Vagina (tissue), 2 donors: ENCODE measurements around the gene TCN2.

Source experiments
- POLR2AphosphoS5 ChIP-seq, 2 donors: sonication (generic); formaldehyde crosslinking; IDR thresholded peaks; one replicate each; pipeline ENCODE4 v1.9.0; 2017; ENCODE audit warnings: antibody characterized with exemption in 2 of 2, mild to moderate bottlenecking in 2 of 2, low read depth in 1 of 2; ENCODE audit not compliant: insufficient read depth in 1 of 2
- TF ChIP-seq, protein P1 (sequence below), 3 experiments: fragments of 450-650 bp in 2 of 3; fragments of 200-600 bp in 1 of 3; sonication (generic) in 1 of 3; IDR thresholded peaks; one replicate each; pipeline ENCODE4 v1.5.1; 2017 to 2019; ENCODE audit warnings: antibody characterized with exemption in 3 of 3, mild to moderate bottlenecking in 2 of 3, moderate library complexity in 2 of 3

DNA sequence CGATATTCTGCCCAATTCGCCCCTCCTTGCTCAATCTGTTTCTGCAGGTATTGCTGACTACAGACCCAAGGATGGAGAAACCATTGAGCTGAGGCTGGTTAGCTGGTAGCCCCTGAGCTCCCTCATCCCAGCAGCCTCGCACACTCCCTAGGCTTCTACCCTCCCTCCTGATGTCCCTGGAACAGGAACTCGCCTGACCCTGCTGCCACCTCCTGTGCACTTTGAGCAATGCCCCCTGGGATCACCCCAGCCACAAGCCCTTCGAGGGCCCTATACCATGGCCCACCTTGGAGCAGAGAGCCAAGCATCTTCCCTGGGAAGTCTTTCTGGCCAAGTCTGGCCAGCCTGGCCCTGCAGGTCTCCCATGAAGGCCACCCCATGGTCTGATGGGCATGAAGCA is 19.4 kb downstream of the TCN2 start:
- no peak for TF ChIP-seq POLR2AphosphoS5 (IDR thresholded peaks at IDR 0.05; ENCODE audit: insufficient read depth in 1 of 2, low read depth in 1 of 2)
- TF ChIP-seq, protein P1, sequence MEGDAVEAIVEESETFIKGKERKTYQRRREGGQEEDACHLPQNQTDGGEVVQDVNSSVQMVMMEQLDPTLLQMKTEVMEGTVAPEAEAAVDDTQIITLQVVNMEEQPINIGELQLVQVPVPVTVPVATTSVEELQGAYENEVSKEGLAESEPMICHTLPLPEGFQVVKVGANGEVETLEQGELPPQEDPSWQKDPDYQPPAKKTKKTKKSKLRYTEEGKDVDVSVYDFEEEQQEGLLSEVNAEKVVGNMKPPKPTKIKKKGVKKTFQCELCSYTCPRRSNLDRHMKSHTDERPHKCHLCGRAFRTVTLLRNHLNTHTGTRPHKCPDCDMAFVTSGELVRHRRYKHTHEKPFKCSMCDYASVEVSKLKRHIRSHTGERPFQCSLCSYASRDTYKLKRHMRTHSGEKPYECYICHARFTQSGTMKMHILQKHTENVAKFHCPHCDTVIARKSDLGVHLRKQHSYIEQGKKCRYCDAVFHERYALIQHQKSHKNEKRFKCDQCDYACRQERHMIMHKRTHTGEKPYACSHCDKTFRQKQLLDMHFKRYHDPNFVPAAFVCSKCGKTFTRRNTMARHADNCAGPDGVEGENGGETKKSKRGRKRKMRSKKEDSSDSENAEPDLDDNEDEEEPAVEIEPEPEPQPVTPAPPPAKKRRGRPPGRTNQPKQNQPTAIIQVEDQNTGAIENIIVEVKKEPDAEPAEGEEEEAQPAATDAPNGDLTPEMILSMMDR (IDR thresholded peaks at IDR 0.05): no peak
